Liver (tissue), 9 donors: Measurements from ENCODE around the gene ENPP1. TPM values are rescaled to one million over a fixed set of nuclear protein-coding genes. Genes with fewer than 3 reads are reported as not detected.

Experiments used
- DNase-seq: peaks from one replicate; pipeline ENCODE4 v3.0.0-alpha.2; 2017; ENCODE audit warnings: low spot score
- H3K27ac ChIP-seq, 2 donors: one replicate each; pipeline ENCODE4 v1.7.0; 2013; ENCODE audit warnings: inconsistent platforms in 2 of 2, low read length in 2 of 2, control low read depth in 1 of 2, low read depth in 1 of 2, mild to moderate bottlenecking in 1 of 2
- H3K27me3 ChIP-seq, 4 donors: one replicate each; pipeline versions ENCODE4 v1.6.1 to v1.7.0; 2013; ENCODE audit warnings: low read length in 3 of 4, inconsistent platforms in 1 of 4, mild to moderate bottlenecking in 1 of 4, moderate library complexity in 1 of 4; ENCODE audit not compliant: control insufficient read depth in 4 of 4, insufficient read depth in 4 of 4
- H3K36me3 ChIP-seq, 4 donors: one replicate each; pipeline versions ENCODE4 v1.6.1 to v1.7.0; 2013; ENCODE audit warnings: low read length in 3 of 4, mild to moderate bottlenecking in 3 of 4, low read depth in 1 of 4, moderate library complexity in 1 of 4; ENCODE audit not compliant: control insufficient read depth in 4 of 4, insufficient read depth in 3 of 4
- H3K4me1 ChIP-seq, 4 donors: one replicate each; pipeline versions ENCODE4 v1.6.1 to v1.7.0; 2013; ENCODE audit warnings: low read length in 3 of 4, mild to moderate bottlenecking in 3 of 4, moderate library complexity in 1 of 4; ENCODE audit not compliant: control insufficient read depth in 4 of 4, insufficient read depth in 4 of 4
- H3K4me3 ChIP-seq, 3 donors: one replicate each; pipeline versions ENCODE4 v1.6.1 to v1.7.0; 2013; ENCODE audit warnings: low read length in 3 of 3, control low read depth in 1 of 3, low read depth in 1 of 3, mild to moderate bottlenecking in 1 of 3
- H3K9ac ChIP-seq, 2 donors: one replicate each; pipeline ENCODE4 v1.7.0; 2013; ENCODE audit warnings: low read length in 2 of 2, mild to moderate bottlenecking in 2 of 2, moderate library complexity in 2 of 2, control low read depth in 1 of 2, low read depth in 1 of 2
- H3K9me3 ChIP-seq, 4 donors: one replicate each; pipeline versions ENCODE4 v1.6.1 to v1.7.0; 2013; ENCODE audit warnings: low read length in 3 of 4; ENCODE audit not compliant: control insufficient read depth in 4 of 4
- ATF3 ChIP-seq: IDR thresholded peaks from 2 replicates; pipeline ENCODE4 v1.6.1; 2016; ENCODE audit warnings: antibody characterized with exemption
- EGR1 ChIP-seq, 2 donors: IDR thresholded peaks; 2 replicates each; pipeline ENCODE4 v1.6.1; 2016 to 2018; ENCODE audit warnings: antibody characterized with exemption in 2 of 2, low read depth in 2 of 2
- FOXA1 ChIP-seq: IDR thresholded peaks from 2 replicates; pipeline ENCODE4 v1.6.1; 2016; ENCODE audit warnings: antibody characterized with exemption
- FOXA2 ChIP-seq: IDR thresholded peaks from 2 replicates; pipeline ENCODE4 v1.6.1; 2016; ENCODE audit warnings: antibody characterized with exemption
- GABPA ChIP-seq, 2 donors: IDR thresholded peaks in 1 of 2; conservative IDR thresholded peaks in 1 of 2; 2 replicates each; pipeline ENCODE4 v1.6.1; 2016; ENCODE audit warnings: antibody characterized with exemption in 2 of 2, mild to moderate bottlenecking in 1 of 2, moderate library complexity in 1 of 2
- HNF4A ChIP-seq, 2 donors: conservative IDR thresholded peaks; 2 replicates each; pipeline ENCODE4 v1.6.1; 2016; ENCODE audit warnings: antibody characterized with exemption in 2 of 2, mild to moderate bottlenecking in 2 of 2
- HNF4G ChIP-seq: IDR thresholded peaks from 2 replicates; pipeline ENCODE4 v1.6.1; 2016; ENCODE audit warnings: antibody characterized with exemption
- JUND ChIP-seq, 2 donors: IDR thresholded peaks; 2 replicates each; pipeline ENCODE4 v1.6.1; 2016; ENCODE audit warnings: antibody characterized with exemption in 2 of 2
- MAX ChIP-seq: IDR thresholded peaks from 2 replicates; pipeline ENCODE4 v1.6.1; 2016; ENCODE audit warnings: antibody characterized with exemption
- NR2F2 ChIP-seq: IDR thresholded peaks from 2 replicates; pipeline ENCODE4 v1.6.1; 2016; ENCODE audit warnings: antibody characterized with exemption
- RAD21 ChIP-seq, 2 donors: IDR thresholded peaks; 2 replicates each; pipeline ENCODE4 v1.6.1; 2016; ENCODE audit warnings: antibody characterized with exemption in 2 of 2, mild to moderate bottlenecking in 2 of 2
- REST ChIP-seq: IDR thresholded peaks from 2 replicates; pipeline ENCODE4 v1.6.1; 2016; ENCODE audit warnings: antibody characterized with exemption, mild to moderate bottlenecking
- RXRA ChIP-seq, 2 donors: IDR thresholded peaks; 2 replicates each; pipeline ENCODE4 v1.6.1; 2017 to 2018; ENCODE audit warnings: antibody characterized with exemption in 2 of 2, mild to moderate bottlenecking in 1 of 2
- SP1 ChIP-seq: IDR thresholded peaks from 2 replicates; pipeline ENCODE4 v1.6.1; 2018; ENCODE audit warnings: antibody characterized with exemption, mild to moderate bottlenecking
- TAF1 ChIP-seq: conservative IDR thresholded peaks from 2 replicates; pipeline ENCODE4 v1.6.1; 2016; ENCODE audit warnings: antibody characterized with exemption, mild to moderate bottlenecking
- YY1 ChIP-seq: IDR thresholded peaks from 2 replicates; pipeline ENCODE4 v1.6.1; 2016; ENCODE audit warnings: antibody characterized with exemption, mild to moderate bottlenecking
- polyA plus RNA-seq, 2 donors: library from polyadenylated mRNA; stranded (reverse) in 1 of 2; unstranded in 1 of 2; fragments of 200-250 nt in 1 of 2; fragments of >200 nt in 1 of 2; fragmentation: Nextera tagmentation in 1 of 2; extraction: Ambion mirVana in 1 of 2; gene quantifications; one replicate each; pipeline versions ENCODE4 v1.2.1 to v1.2.3, GENCODE V29; 2013 to 2015
- total RNA-seq, 2 donors: library from RNA; depleted of rRNA; stranded (reverse); fragments of >200 nt; gene quantifications; one replicate each; pipeline ENCODE4 v1.2.3, GENCODE V29; 2014
- TF ChIP-seq, protein P1 (sequence below): IDR thresholded peaks from 2 replicates; pipeline ENCODE4 v1.6.1; 2016; ENCODE audit warnings: antibody characterized with exemption
- TF ChIP-seq, protein P2 (sequence below): fragments of 150-350 bp; IDR thresholded peaks from 2 replicates; pipeline ENCODE4 v1.5.1; 2017; ENCODE audit warnings: improper control_type of control experiment, low read depth, low read length; ENCODE audit not compliant: missing input control
- donor health status: healthy.
- donor health status: healthy.
- donor health status: healthy.
- donor health status: healthy.
- donor health status: healthy.

ENPP1 gene
- total and polyA plus RNA-seq, 4 donors = 9.5 to 53.1 (median 31.1) TPM

DNA sequence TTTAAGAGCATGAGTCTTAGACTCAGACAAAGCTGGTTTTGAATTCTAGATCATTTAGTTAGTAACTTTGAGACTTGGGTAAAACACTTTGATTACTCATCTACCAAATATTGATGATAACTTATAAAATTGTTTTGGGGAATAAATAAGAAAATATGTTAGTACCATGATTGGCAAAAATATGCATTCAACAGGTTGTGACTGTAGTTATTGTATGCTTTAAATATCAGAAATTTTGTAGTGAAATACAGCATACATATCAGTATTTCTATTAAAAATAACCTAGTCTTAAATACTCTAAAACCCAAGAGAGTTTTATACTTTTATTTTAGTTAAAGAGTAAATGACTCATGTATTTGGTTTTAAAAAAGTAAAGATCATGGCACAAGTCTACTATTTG is 68.7 kb downstream of the ENPP1 start:
- Histone ChIP-seq H3K9ac (no peak overlapping the region), H3K4me3 (no peak overlapping the region), H3K27ac (no peak overlapping the region), H3K9me3 (no peaks in the 10 kb centered on the region), H3K27me3 (no peaks in the 10 kb centered on the region), H3K36me3 (peaks cover 9 to 75% (median 53%) of the 10 kb centered on the region in 4 donors), H3K4me1 (no peaks in the 10 kb centered on the region)
- TF ChIP-seq NR2F2 (no peak), EGR1 (IDR thresholded peaks at IDR 0.05; ENCODE audit: low read depth in 2 of 2) (no peak), GABPA (IDR thresholded peaks at IDR 0.05 in 1 of 2, conservative IDR thresholded peaks at IDR 0.05 in 1 of 2) (no peak), REST (no peak), FOXA1 (no peak), ATF3 (no peak), HNF4G (no peak), RAD21 (IDR thresholded peaks at IDR 0.05) (no peak), MAX (no peak), FOXA2 (no peak), HNF4A (conservative IDR thresholded peaks at IDR 0.05) (no peak), TAF1 (no peak), SP1 (no peak), YY1 (no peak), JUND (IDR thresholded peaks at IDR 0.05) (no peak), RXRA (IDR thresholded peaks at IDR 0.05) (no peak)
- TF ChIP-seq, protein P1, sequence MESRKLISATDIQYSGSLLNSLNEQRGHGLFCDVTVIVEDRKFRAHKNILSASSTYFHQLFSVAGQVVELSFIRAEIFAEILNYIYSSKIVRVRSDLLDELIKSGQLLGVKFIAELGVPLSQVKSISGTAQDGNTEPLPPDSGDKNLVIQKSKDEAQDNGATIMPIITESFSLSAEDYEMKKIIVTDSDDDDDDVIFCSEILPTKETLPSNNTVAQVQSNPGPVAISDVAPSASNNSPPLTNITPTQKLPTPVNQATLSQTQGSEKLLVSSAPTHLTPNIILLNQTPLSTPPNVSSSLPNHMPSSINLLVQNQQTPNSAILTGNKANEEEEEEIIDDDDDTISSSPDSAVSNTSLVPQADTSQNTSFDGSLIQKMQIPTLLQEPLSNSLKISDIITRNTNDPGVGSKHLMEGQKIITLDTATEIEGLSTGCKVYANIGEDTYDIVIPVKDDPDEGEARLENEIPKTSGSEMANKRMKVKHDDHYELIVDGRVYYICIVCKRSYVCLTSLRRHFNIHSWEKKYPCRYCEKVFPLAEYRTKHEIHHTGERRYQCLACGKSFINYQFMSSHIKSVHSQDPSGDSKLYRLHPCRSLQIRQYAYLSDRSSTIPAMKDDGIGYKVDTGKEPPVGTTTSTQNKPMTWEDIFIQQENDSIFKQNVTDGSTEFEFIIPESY = no peak
- TF ChIP-seq, protein P2, sequence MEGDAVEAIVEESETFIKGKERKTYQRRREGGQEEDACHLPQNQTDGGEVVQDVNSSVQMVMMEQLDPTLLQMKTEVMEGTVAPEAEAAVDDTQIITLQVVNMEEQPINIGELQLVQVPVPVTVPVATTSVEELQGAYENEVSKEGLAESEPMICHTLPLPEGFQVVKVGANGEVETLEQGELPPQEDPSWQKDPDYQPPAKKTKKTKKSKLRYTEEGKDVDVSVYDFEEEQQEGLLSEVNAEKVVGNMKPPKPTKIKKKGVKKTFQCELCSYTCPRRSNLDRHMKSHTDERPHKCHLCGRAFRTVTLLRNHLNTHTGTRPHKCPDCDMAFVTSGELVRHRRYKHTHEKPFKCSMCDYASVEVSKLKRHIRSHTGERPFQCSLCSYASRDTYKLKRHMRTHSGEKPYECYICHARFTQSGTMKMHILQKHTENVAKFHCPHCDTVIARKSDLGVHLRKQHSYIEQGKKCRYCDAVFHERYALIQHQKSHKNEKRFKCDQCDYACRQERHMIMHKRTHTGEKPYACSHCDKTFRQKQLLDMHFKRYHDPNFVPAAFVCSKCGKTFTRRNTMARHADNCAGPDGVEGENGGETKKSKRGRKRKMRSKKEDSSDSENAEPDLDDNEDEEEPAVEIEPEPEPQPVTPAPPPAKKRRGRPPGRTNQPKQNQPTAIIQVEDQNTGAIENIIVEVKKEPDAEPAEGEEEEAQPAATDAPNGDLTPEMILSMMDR = no peak
- DNase-seq = no peak
